ENCODE data around the gene AMPH.

DNA sequence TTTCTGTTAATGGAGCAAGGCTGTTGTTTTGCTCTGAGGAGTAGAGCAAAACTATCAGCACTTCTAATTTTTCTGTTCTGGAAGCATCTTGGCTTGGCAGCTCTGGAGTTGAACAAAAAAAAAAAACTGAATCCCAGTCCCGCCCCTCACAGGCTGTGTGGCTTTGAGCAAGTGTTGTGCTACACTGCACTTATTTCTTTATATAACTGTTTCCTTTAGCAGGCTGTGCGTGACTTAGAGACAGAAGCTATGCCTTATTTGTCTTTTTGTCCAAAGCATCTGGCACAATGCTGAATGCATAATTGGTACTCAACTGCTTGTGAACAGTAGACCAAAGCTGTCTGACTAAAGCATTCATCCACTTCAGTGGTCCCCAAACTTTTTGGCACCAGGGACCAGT is 96.1 kb downstream of the AMPH start:
- TF ChIP-seq, protein P1, sequence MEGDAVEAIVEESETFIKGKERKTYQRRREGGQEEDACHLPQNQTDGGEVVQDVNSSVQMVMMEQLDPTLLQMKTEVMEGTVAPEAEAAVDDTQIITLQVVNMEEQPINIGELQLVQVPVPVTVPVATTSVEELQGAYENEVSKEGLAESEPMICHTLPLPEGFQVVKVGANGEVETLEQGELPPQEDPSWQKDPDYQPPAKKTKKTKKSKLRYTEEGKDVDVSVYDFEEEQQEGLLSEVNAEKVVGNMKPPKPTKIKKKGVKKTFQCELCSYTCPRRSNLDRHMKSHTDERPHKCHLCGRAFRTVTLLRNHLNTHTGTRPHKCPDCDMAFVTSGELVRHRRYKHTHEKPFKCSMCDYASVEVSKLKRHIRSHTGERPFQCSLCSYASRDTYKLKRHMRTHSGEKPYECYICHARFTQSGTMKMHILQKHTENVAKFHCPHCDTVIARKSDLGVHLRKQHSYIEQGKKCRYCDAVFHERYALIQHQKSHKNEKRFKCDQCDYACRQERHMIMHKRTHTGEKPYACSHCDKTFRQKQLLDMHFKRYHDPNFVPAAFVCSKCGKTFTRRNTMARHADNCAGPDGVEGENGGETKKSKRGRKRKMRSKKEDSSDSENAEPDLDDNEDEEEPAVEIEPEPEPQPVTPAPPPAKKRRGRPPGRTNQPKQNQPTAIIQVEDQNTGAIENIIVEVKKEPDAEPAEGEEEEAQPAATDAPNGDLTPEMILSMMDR (IDR thresholded peaks at IDR 0.05) = no peak
- TF ChIP-seq POLR2A (IDR thresholded peaks at IDR 0.05) = no peak

All from testis (tissue), 2 donors.